IPS-NIHi11 (cell line): Measurements from ENCODE around the gene HLA-G.
"Not testable (repeated sequence)": the region's sequence is repeated elsewhere in the genome, so short reads cannot be mapped to it uniquely, and the experiment has no call there.

Experiments
- DNase-seq: peaks from one replicate; pipeline ENCODE4 v3.0.0; 2012; ENCODE audit warnings: mixed read lengths, low spot score

HLA-G gene

DNA sequence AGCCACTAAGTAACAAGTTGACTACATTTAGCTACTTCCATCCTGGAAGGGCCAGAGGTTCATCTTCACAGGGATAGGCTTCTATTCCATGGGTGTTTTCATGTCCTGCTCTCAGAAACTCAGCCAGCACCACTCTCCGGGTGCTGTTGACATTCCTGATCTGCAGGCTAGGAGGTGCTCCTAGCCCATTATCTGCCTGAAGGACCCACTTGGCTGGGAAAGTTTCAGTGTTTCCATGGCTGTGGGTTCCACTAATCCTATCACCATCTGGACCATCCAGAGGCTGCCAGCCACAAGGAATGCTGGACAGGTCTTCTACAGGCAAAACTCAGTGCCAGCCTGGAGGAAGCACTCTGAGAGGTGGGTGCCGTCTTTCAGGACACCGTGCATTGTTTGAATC lies 45.2 kb downstream of the HLA-G start:
- DNase-seq, result no peak

DNA sequence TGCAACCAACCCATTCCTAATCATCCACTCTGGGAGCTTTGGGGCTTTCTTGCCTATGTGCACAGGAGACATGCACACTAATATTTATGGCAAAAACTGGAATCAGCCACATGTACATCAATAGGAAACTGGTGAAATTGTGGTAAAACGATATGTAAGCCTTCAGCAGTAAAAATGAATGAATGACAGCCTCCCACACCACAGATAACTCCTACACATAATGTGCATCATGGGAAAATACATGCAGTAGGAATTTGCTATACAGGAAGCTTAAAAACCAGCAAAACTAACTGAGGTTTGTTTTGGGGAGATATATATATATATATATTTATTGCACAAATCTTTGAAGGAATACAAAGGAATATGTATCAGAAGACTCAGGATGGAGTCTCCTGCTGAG lies 47.6 kb downstream of the HLA-G start:
- no peak for DNase-seq

DNA sequence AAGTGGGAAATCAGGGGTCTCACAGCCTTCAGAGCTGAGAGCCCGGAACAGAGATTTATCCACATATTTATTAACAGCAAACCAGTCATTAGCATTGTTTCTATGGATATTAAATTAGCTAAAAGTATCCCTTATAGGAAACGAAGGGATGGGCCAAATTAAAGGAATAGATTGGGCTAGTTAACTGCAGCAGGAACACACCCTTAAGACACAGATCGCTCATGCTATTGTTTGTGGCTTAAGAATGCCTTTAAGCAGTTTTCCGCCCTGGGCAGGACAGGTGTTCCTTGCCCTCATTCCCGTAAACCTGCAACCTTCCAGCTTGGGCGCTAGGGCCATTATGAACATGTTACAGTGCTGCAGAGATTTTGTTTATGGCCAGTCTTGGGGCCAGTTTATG lies 48.1 kb downstream of the HLA-G start:
- DNase-seq, result not testable (repeated sequence)
